GM18499 (cell line): ENCODE results near the gene PLA2G5.
"Not testable (repeated sequence)": the region's sequence is repeated elsewhere in the genome, so short reads cannot be mapped to it uniquely, and the experiment has no call there.

Source experiments
- ATAC-seq: cut with Tn5 transposase; IDR thresholded peaks from one replicate; pipeline ENCODE4 v1.9.1; 2021; ENCODE audit warnings: moderate number of reproducible peaks; ENCODE audit not compliant: insufficient read depth, unreplicated experiment

The PLA2G5 gene

DNA sequence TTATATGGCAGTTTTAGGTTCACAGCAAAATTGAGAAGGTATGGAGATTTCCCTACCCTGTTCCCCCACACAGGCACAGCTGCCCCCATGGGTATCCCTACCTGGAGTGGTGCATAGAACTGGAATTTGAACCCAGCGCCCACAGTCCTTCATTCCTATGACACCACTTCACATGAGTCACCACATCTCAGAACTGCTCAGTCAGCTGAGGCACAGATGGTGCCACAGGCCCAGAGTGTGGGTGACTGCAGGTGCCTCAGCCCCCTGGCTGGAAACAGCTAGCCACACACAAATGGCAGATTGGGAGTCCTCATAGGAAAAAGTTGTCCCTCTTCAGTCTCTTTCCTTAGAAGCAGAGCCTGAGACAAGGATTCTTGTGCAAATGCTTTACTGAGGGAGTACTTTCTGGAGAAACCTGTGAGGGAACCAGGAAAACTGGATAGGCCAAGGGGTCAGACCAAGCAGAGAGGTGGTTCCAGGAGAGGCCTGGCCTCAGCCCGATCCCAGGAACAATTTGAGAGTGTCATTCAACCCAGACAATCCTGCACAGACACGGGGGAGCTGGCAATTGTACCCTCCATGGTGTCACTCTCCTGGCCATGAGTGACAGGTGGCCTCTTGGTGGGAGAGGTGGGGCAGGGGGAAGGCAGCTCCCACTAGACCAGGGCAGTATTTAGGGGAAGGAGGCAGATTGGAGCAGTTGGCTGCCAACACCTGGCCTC, 42.4 kb downstream of the PLA2G5 start:
- no peak for ATAC-seq

GRCh38 chr1:20114021-20114648, 44.1 kb downstream of the PLA2G5 start:
- ATAC-seq, result no peak

DNA sequence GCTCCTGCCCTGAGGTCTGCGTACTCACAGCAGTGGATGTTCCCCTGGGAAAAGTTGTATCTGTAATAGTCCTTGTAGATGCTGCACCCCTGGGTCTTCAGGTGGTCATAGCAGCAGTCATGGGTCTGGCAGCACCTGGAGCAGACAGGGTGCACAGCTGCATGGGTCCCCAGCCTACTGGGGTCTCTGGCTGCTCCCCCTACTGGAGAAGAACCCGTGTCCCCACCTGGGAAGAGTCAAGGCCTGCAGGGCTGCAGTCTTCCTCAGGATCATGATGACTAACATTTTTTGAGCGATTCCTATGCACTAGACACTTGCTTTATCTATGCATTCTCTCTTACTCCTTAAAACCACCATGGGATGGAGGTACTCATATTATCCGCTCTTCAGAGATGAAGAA, 45.5 kb downstream of the PLA2G5 start:
- ATAC-seq, result no peak

DNA sequence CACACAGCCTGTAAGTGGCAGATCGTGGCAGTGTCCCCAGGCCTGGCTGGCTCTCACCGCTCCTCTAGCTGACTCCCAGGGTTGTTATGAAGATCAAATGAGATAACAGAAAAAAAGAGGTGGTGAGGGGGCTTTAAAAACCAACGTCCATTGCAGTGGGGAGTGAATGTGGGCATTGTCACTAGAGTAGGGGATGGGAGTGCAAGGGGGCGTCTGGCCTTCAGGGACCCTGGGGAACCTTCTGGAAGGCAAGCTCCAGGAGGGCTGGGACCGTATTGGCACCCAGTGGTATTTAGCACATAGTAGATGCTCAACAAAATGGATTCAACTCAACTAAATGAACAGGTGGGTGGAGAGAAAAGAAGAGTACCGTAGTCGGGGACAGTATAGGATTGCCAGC, 45.9 kb downstream of the PLA2G5 start:
- no peak for ATAC-seq

DNA sequence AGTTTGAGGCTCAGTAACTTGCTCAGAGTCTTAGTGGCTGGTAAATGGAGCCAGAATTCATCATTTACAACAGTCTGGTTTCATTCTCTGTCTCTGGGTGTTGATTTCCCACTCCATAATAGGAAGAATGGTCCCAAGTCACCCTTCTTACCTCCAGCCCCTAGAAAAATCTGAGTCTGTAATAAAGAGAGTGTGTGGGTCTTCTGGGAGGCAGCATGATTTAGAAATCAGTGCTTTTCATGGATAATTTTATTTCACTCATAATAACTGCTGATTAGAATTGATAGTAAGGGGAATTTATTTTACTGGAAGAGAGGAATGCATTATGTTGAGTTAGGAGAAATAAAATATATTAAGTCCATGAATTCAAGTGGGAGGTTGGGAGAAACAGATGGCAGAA, 47.2 kb downstream of the PLA2G5 start:
- no peak for ATAC-seq

- no peak for ATAC-seq
These were observed 49.4 kb downstream of the PLA2G5 start, which contains the start of gene PLA2G2D for GRCh38 chr1:20119347-20119746. TSS of gene PLA2G2D (minus strand) at chr1:20119536. CDS start at chr1:20119498, 38 bp downstream.

DNA sequence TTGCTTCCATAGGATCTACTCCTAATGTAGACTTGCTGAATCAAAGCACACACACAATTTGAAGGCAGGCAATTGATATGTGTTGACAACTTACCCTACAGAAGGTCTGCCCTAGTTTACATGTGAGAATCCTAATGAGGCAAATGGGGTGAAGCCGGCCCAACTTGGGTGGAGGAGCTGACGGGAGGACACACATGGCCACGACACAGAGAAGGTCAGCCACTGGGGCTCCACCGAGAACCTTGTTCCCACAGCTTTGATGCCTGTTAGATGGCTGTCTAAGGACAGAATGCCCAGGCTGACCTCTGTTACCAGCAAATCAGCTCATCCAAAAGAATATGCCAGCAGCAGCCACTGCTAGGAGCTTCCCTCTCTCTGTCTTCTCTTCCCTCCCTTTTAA, 50.8 kb downstream of the PLA2G5 start:
- no peak for ATAC-seq

GRCh38 chr1:20123722-20124455, 53.9 kb downstream of the PLA2G5 start:
- ATAC-seq, result no peak

DNA sequence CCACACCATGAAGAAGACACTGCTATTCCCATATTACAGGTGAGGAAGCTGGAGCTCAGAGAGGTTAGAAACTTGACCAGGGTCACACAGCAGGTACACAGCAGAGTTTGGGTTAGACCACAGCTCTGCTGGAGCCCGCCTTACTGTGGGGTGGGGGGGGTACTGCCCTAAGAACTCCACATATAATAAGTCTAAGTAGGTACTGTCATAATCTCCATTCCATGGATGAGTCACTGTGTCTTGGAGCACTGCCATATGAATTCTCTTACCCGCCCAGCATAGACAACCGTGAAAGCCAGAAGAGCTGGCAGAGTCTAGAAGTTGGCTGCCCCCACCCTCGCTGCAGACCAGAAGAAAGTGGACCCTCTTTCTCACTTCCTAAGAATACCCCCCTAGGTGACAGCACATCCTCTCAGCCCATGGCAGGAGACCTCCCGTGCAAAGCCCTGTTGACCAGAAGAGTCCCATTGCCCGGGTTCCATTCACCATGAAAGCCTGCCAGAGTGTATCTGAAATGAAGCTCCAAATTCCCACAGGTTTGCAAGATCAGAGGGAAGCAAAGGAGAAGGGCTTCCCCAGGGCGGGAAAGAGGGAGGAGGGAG, 54.6 kb downstream of the PLA2G5 start:
- ATAC-seq, result no peak

GRCh38 chr1:20125100-20125499, 55.1 kb downstream of the PLA2G5 start:
- ATAC-seq, result no peak

DNA sequence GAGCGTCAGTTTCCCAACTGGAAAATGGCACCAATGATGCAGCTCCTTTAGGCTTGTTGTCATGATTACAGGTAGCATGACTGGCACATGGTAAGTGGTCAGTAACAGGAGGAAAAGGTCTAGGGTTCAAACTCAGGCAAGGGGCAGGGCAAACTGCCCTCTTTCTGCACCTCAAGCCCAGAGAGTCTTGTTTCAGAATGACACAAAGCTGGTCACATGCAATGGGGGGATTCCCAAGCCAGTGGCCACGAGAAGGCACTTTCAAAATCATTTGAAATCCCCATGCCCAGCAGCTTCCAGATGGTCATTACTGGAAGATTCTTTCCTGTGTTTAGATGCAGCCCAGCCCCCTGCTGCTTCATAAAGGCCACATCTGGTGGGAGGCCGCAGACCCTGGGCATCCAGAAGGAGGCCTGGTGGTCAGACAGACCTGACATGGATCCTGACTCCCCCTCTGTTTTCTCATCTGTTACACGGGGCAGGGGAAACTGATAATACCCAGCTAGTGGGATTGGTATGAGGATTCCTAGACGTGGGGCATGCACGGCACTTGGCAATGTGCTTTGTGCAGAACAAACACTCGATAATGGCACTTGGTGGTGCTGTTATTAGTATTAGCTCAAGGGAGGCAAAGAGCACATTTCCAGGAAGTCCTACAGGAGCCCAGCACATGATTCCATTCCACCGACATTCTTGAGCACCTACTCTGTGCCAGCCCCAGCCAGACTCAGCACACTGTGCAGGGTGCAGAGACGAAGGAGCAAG, 56.2 kb downstream of the PLA2G5 start:
- no peak for ATAC-seq

DNA sequence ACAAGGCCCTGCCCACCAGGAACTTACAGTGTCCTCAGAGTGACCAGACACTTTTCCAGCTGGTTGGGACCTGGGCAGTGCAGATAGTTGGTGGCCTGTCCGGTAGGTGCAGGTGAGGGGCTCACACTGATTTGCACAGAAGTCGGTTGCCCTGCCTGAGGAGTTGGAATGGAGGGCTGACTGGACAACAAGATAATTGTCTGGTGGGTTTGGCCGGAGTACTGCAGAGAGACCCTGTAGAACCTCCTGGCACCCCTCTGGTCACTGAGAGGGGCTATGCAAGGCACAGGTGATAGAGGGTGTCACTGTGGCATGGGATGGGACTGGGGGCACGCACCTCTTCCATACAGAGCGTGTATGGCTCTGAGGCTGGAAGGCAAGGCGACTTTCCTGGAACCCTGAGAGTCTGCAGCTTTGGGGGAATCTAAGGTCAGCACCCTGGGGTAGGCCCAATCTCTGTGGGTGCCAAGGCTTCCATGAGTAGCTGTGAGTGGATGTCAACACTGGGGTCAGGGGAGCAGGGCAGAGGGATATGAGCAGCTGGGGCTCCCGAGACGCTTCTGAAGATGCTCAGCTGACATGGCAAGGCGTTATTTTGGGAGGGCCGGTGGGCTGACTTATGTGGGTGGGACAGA, 56.9 kb downstream of the PLA2G5 start:
- ATAC-seq, result no peak

DNA sequence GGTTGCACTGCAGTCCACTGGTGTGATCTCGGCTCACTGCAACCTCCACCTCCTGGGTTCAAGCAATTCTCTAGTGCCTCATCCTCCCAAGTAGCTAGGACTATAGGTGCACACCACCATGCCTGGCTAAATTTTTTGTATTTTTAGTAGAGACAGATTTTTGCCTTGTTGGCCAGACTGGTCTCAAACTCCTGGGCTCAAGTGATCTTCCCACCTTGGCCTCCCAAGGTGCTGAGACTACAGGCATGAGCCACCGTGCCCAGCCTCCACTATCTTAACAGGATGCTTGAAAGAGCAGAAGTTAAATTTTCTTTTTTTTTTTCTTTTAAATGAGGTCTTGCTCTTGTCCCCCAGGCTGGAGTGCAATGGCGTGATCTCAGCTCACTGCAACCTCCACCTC, 60.5 kb downstream of the PLA2G5 start:
- not testable (repeated sequence) for ATAC-seq

DNA sequence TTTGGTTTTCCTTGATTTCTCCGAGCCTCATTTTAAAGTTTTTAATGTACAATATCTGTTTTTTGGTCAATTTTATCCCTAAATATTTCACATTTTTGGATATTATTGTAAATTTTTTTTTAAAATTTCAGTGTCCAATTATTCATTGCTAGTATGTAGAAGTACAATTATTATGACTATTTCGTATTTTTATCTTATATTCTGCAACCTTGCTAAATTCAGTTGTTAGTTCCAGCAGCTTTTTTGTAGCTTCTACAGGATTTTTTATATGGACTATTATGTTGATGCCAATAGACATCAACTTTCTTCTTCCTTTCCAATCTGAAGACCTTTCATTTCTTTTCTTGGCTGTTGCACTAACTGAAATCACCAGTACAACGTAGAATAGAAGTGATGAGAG, 65.0 kb downstream of the PLA2G5 start:
- no peak for ATAC-seq

- no peak for ATAC-seq
These were observed 66.3 kb downstream of the PLA2G5 start for GRCh38 chr1:20136249-20136648.

- ATAC-seq, result no peak
These were observed 67.1 kb downstream of the PLA2G5 start for GRCh38 chr1:20137055-20137454.

DNA sequence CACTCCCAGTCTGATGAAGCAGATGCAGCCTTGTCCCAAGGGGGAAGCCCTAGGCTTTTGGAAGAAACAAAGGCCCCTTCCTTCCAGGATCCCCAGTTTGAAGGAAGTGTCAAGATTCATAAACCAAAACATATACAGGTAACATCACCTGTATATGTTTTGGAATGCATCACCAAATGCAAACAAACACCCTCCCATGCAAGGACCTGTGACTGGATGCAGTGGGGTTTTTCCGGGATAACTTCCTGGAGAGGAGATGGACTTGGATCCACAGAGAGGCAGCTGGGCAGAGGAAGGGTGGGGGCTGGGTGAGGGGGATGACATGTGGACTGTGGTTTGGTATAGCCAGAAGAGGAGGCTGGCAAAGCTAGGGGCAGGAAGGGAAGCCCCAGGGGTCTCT, 67.6 kb downstream of the PLA2G5 start:
- ATAC-seq, result no peak

DNA sequence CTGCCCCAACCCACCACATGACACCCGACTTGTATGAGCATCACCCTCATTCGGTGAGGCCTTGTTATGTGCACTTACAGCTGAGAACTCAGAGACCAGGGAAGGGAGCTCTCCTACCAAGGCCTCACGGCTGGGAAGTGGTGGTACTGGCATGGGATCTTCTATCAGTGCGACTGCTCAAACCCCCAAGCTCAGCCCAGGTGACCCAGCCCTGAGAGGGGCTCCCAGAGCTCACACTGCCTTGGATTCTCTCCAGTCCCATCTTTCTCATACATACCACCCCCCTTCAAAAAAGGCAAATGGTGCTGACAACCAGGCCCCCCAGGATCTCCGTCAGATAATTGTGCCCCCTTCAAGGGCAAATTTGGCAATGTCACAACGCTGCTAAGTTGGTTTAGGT, 68.4 kb downstream of the PLA2G5 start:
- no peak for ATAC-seq

- no peak for ATAC-seq
These were observed 69.1 kb downstream of the PLA2G5 start, which contains the start of gene PLA2G2F for GRCh38 chr1:20138961-20139550. TSS of gene PLA2G2F (plus strand) at chr1:20139323. CDS start at chr1:20139428, 105 bp downstream.
